ENCODE measurements around the gene ABCC1.
A peak's percentile ranks its signal among the peaks of the same experiment; 100 is the strongest.
"Not testable (repeated sequence)": the region's sequence is repeated elsewhere in the genome, so short reads cannot be mapped to it uniquely, and the experiment has no call there.

The ABCC1 gene

GRCh38 chr16:15954814-15955151, 5.4 kb downstream of the ABCC1 start:
- no peak overlapping the region for H3K4me3 ChIP-seq (ENCODE audit: low read depth, low read length, poor library complexity, severe bottlenecking)
- no peaks in the 10 kb centered on the region for H3F3A ChIP-seq (ENCODE audit: insufficient read depth, low read length)
- no peaks in the 10 kb centered on the region for H3K9me3 ChIP-seq (ENCODE audit: low read length)

GRCh38 chr16:15955425-15955824, 6.0 kb downstream of the ABCC1 start:
- Histone ChIP-seq H3K9me2 (ENCODE audit: low read depth, low read length) (no peaks in the 10 kb centered on the region), H3K27me3 (ENCODE audit: insufficient read depth, low read length) (no peaks in the 10 kb centered on the region), H3K79me2 (ENCODE audit: insufficient read depth, low read length) (peaks cover 99% of the 10 kb centered on the region), H3K4me1 (ENCODE audit: insufficient read depth, low read length, severe bottlenecking) (peaks cover 53% of the 10 kb centered on the region), H3K4me3 (ENCODE audit: low read depth, low read length, poor library complexity, severe bottlenecking) (no peak overlapping the region), H3F3A (ENCODE audit: insufficient read depth, low read length) (no peaks in the 10 kb centered on the region), H4K20me1 (ENCODE audit: insufficient read depth, low read length) (no peaks in the 10 kb centered on the region; the same call in 1 of the 2 replicates), H3K9ac (ENCODE audit: low read length) (no peak overlapping the region), H3K9me3 (ENCODE audit: low read length) (no peaks in the 10 kb centered on the region), H3K27ac (ENCODE audit: low read depth, low read length, poor library complexity, severe bottlenecking) (no peak overlapping the region), H2AFZ (ENCODE audit: low read length) (no peak overlapping the region), H3K4me2 (ENCODE audit: low read length) (no peak overlapping the region), H3K36me3 (ENCODE audit: insufficient read depth, low read length) (peaks cover 8% of the 10 kb centered on the region; the same call in 1 of the 2 replicates)
- no peak for TF ChIP-seq EZH2 (IDR thresholded peaks at IDR 0.05; ENCODE audit: borderline replicate concordance, low read length)
- no peak for TF ChIP-seq CTCF (IDR thresholded peaks at IDR 0.05; ENCODE audit: low read length)

More at GRCh38 chr16:15954814-15955151, 5.4 kb downstream of the ABCC1 start:
- H3K4me1 ChIP-seq (ENCODE audit: insufficient read depth, low read length, severe bottlenecking) = peaks cover 46% of the 10 kb centered on the region
- H4K20me1 ChIP-seq (ENCODE audit: insufficient read depth, low read length) = no peaks in the 10 kb centered on the region; the same call in 1 of the 2 replicates
- peaks cover 6% of the 10 kb centered on the region; the same call in 1 of the 2 replicates for H3K36me3 ChIP-seq (ENCODE audit: insufficient read depth, low read length)
- H3K27ac ChIP-seq (ENCODE audit: low read depth, low read length, poor library complexity, severe bottlenecking) = no peak overlapping the region
- H2AFZ ChIP-seq (ENCODE audit: low read length) = no peak overlapping the region
- TF ChIP-seq EZH2 (IDR thresholded peaks at IDR 0.05; ENCODE audit: borderline replicate concordance, low read length) (no peak), CTCF (IDR thresholded peaks at IDR 0.05; ENCODE audit: low read length) (no peak)
- no peak overlapping the region for H3K9ac ChIP-seq (ENCODE audit: low read length)
- H3K9me2 ChIP-seq (ENCODE audit: low read depth, low read length) = no peaks in the 10 kb centered on the region
- no peaks in the 10 kb centered on the region for H3K27me3 ChIP-seq (ENCODE audit: insufficient read depth, low read length)
- peaks cover 99% of the 10 kb centered on the region for H3K79me2 ChIP-seq (ENCODE audit: insufficient read depth, low read length)
- H3K4me2 ChIP-seq (ENCODE audit: low read length) = no peak overlapping the region

GRCh38 chr16:15956106-15956505, 6.7 kb downstream of the ABCC1 start:
- not testable (repeated sequence) for H3K9me2 ChIP-seq (ENCODE audit: low read depth, low read length); H3K4me3 ChIP-seq (ENCODE audit: low read depth, low read length, poor library complexity, severe bottlenecking); H3F3A ChIP-seq (ENCODE audit: insufficient read depth, low read length); H3K9ac ChIP-seq (ENCODE audit: low read length); H3K9me3 ChIP-seq (ENCODE audit: low read length); H3K27ac ChIP-seq (ENCODE audit: low read depth, low read length, poor library complexity, severe bottlenecking); H2AFZ ChIP-seq (ENCODE audit: low read length); H3K27me3 ChIP-seq (ENCODE audit: insufficient read depth, low read length); H3K4me2 ChIP-seq (ENCODE audit: low read length); H4K20me1 ChIP-seq (ENCODE audit: insufficient read depth, low read length)
- Histone ChIP-seq H3K36me3 (ENCODE audit: insufficient read depth, low read length) (peaks cover 10% of the 10 kb centered on the region; the same call in 1 of the 2 replicates), H3K4me1 (ENCODE audit: insufficient read depth, low read length, severe bottlenecking) (peaks cover 57% of the 10 kb centered on the region), H3K79me2 (ENCODE audit: insufficient read depth, low read length) (peaks cover 98% of the 10 kb centered on the region)

GRCh38 chr16:15958703-15959348, 9.4 kb downstream of the ABCC1 start:
- H3K79me2 ChIP-seq (ENCODE audit: insufficient read depth, low read length) = peaks cover 98% of the 10 kb centered on the region
- H3K9ac ChIP-seq (ENCODE audit: low read length) = no peak overlapping the region
- no peaks in the 10 kb centered on the region for H3K27me3 ChIP-seq (ENCODE audit: insufficient read depth, low read length)
- H4K20me1 ChIP-seq (ENCODE audit: insufficient read depth, low read length) = no peaks in the 10 kb centered on the region; the same call in 1 of the 2 replicates
- peaks cover 40% of the 10 kb centered on the region for H3K4me1 ChIP-seq (ENCODE audit: insufficient read depth, low read length, severe bottlenecking)
- H3K36me3 ChIP-seq (ENCODE audit: insufficient read depth, low read length) = peaks cover 35% of the 10 kb centered on the region
- no peaks in the 10 kb centered on the region for H3K9me2 ChIP-seq (ENCODE audit: low read depth, low read length)
- H3K9me3 ChIP-seq (ENCODE audit: low read length) = peaks cover 12% of the 10 kb centered on the region
- peak overlapping the region; percentile 1; the same call in 1 of the 2 replicates for H3K4me2 ChIP-seq (ENCODE audit: low read length)
- TF ChIP-seq CTCF (IDR thresholded peaks at IDR 0.05; ENCODE audit: low read length) (no peak), EZH2 (IDR thresholded peaks at IDR 0.05; ENCODE audit: borderline replicate concordance, low read length) (no peak)
- peak overlapping the region; percentile 54 for H3K27ac ChIP-seq (ENCODE audit: low read depth, low read length, poor library complexity, severe bottlenecking)
- H3K4me3 ChIP-seq (ENCODE audit: low read depth, low read length, poor library complexity, severe bottlenecking) = no peak overlapping the region
- no peaks in the 10 kb centered on the region for H3F3A ChIP-seq (ENCODE audit: insufficient read depth, low read length)
- H2AFZ ChIP-seq (ENCODE audit: low read length) = no peak overlapping the region
